DND-41 (cell line): ENCODE results near the gene RABL2A.
"Not testable (repeated sequence)": the region's sequence is repeated elsewhere in the genome, so short reads cannot be mapped to it uniquely, and the experiment has no call there.

Source experiments
- CTCF ChIP-seq: IDR thresholded peaks from 2 replicates; pipeline ENCODE4 v1.5.1; 2012; ENCODE audit warnings: borderline replicate concordance, low read length, moderate library complexity, mild to moderate bottlenecking; ENCODE audit not compliant: poor library complexity, severe bottlenecking; ENCODE audit errors: extremely low read depth
- EZH2 ChIP-seq: IDR thresholded peaks from 3 replicates; pipeline ENCODE4 v1.6.1; 2012; ENCODE audit warnings: borderline replicate concordance, low read depth, mild to moderate bottlenecking, moderate library complexity, low read length, inconsistent platforms; ENCODE audit not compliant: severe bottlenecking

- TF ChIP-seq CTCF, EZH2: not testable (repeated sequence)
Measured at GRCh38 chr2:113663285-113664060, 36.4 kb downstream of the RABL2A start.
